GM19328 (cell line): ENCODE data around the gene SLC5A3.

Experiments
- ATAC-seq: cut with Tn5 transposase; IDR thresholded peaks from one replicate; pipeline ENCODE4 v1.9.1; 2021; ENCODE audit warnings: mild to moderate bottlenecking, moderate library complexity; ENCODE audit not compliant: unreplicated experiment

SLC5A3 gene

DNA sequence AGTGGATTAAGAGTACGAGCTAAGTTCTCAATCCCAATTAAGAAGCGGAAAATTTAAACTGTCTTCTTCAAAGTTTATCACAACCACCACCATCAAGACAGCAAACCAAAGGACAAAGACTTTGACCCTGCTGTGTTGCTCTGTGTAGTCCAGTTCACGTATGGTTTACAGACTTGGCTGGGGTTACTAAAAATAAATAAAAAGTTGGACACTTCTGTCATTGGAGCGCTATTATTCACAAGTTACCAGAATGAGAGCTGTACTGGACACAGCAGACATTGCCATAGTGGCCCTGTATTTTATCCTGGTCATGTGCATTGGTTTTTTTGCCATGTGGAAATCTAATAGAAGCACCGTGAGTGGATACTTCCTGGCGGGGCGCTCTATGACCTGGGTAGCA lies 21.6 kb downstream of the SLC5A3 start:
- ATAC-seq, result no peak

DNA sequence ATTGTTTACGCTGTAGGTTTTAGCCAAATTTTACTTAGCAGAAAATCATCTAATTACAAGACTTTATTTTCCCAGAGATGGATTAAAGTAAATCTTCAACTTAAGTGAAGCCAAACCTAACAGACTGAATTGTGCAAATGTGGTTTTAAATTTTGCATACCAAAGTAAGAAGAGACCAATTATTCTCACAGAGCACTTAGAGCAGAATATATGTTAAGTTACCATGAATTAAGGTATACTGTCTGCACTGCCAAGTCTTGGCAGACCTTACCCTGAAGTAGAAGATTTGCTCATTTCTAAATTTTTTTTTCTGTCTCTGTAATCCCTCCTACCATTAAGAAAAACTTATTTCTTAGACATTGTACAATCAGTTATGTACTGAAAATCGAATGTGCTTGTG lies 24.1 kb downstream of the SLC5A3 start:
- no peak for ATAC-seq

DNA sequence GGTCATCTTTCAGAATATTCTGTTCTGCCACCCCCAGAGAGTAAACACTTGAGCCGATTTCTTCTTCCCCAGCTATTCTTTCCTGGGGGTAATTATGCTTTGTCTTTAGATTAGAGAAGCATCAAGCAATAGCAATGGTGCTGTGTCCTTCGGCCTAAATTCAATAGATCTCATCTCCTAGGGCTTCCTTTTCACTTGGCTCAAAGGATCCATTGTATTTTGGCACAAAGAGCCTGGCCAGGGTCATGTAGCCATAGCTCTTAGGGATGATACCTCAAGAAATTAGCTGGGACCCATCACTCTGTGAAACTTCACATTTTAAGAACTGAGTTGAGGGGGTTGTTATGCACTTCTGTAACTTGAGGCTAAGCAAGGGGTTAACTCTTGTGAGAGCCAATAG lies 27.0 kb downstream of the SLC5A3 start:
- no peak for ATAC-seq

DNA sequence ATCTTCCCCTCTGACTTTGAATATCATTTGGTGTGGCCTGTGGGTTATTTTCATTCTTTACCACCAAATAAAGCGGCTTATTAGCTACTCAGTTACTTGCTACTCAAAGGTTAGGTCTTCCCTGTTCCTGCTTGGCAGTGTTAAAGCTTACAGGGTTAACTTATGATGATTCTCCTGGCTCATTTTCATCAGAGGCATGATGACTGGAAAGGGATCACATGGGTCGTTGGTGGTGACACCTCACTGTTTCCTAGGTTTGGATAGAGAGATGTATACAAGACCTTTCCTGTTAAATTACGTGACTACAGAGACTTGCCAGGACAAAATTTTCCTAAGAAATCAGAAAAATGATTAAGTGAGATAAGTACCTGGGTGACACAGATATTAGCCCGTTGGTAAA lies 27.4 kb downstream of the SLC5A3 start:
- no peak for ATAC-seq

DNA sequence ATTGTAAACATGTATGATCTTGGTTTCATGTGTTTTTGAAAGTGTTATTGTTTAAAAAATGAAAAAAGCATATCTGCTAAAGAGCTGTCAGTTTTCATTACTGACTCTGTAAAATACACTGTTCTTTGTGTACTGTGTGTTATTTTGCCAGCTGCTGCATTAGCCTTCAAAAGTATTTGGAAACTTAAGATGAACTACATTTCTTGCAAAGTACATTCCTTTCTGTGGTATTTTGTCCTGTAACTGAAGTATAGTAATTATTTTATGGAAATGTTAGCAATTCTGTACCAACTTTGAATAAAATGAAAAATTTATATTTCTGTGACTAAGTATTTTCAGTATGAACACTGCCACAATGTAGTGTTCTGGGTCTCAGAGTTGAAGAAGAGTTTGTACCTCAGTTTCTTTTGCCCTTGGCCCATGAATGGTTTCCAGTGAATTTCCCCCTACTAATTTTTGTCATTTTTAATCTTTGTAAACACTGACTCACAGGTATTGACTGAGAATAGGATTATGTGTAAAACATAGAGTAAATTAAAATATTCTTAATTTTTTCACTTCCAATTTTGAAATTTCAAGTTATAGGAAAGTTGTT lies 32.7 kb downstream of the SLC5A3 start:
- no peak for ATAC-seq

DNA sequence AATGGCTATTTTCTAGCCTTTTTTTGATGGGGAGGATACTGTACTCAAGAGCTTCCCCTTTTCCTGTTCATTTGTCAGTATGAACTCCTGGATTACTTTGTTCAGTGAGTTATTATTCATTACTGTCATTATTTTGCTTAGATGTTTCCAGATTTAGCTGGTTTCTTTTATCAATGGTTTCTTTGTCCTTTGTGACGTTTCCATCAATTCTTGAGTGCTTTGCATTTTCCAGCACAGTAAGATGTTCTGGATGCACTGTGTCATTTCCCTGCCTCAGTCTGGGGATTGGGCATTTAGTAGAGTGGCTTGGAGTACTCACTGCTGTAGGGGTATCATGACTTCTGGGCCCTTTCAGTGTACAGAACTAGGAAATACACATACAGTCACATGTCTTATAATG lies 34.2 kb downstream of the SLC5A3 start:
- ATAC-seq, result no peak

DNA sequence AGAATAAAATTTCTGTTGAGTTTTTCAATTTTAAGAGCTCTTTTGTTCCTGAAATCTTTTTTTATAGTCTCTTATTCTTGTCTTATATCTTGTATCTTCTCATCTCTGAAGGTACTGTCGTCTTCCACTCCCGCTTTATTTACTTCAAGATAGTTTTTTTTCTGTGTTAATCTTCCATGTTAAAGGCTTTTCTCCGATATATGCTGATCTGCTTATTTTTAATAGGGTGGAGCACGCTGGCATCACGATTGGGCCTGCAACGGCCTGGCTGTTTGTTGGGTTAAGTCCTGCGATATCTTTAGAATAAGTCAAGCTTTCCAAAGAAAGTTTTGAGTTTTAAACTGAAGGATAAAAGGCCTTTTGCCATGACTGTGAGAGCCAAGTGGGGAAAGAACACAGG lies 35.7 kb downstream of the SLC5A3 start:
- ATAC-seq, result no peak

DNA sequence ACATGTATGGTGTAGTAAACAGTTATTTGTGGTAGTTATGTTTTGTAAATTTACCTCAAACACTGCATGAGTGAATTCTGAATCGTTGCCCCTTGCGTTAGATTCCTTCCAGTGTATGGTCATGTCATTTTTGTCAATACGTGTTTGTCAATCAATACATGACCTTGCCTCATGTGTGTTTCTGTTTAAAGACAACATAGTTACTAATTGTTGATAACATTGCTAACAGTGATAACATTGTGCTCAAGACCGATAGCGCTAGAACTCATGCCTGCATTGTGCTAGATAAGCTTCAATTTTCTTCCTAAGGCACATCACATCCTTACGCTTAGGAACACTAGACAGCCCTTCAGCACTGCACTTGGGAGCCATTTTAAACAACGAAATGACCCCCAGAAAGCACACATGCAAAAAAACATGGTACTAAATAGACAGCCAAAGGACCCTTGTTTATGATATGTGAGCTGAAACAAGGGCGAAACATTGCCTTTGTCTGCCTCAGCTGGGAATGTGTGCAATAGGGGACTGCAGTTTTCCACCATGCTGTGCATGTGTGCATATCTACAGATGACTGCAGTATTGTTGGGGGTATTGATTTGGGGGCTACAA lies 37.3 kb downstream of the SLC5A3 start:
- no peak for ATAC-seq

DNA sequence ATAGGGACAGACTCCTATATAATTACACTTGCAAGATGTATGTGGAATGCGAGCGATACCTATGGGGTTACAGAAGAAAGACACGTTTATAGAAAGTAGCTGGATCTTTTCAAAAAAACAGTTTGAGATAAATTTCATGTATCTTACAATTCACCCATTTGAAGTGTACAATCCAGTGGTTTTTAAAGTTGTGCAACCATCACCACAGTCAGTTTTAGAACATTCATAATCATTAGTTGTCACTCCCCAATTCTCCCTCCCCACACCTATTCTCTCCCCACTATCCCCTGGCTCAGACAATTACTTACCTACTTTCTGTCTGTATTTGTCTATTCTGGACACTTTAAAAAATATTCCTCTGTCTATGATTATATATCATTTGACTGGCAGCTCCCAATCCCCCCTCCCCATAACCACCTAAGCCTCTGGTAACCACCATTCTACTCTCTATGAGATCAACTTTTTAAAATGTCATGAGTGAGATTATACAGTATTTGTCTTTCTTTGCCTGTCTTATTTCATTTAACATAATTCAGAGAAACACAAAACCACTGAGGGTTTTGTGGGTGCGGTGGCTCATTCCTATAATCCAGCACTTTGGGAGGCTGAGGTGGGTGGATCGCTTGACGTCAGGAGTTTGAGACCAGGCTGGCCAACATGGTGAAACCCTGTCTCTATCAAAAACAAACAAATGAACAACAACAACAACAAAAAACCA lies 39.1 kb downstream of the SLC5A3 start:
- ATAC-seq, result no peak

DNA sequence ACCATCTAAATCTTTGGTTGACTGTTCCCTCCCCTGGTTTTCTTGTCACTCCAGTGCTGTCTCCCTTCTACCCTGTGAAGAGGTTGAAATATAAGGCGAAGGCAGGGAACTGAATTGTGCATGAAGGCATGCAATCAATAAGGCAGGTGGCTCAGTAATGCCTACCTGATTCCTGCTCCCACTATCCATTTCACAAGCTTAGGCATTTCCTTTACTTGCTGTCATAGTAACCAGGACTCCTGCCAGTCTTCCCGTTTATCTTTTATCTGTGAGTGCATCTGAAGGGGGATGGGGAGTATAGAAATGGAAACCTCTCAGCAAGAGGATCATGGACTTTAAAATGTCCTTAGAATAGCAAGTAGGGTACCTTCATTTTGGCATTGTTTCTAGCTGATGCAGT lies 40.5 kb downstream of the SLC5A3 start:
- ATAC-seq, result no peak

DNA sequence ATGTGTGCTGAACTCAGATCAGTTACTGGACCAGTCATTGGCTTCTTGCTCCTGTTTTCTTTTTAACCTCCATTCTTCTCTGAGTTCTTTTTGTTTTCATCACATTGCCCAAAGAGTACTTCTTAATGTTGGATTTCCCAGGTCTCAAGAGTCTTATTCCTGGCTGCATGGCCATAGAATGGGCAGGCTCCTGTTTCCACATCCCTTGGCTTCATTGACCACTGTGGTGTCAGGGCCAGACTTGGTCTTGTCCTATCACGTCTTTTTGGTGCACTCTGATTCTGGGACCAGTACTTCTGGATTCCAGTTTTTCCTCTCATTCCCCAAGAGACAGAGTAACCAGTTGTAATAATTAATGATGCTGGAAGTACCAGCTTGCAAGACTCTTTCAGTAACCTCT lies 41.8 kb downstream of the SLC5A3 start:
- ATAC-seq, result no peak

DNA sequence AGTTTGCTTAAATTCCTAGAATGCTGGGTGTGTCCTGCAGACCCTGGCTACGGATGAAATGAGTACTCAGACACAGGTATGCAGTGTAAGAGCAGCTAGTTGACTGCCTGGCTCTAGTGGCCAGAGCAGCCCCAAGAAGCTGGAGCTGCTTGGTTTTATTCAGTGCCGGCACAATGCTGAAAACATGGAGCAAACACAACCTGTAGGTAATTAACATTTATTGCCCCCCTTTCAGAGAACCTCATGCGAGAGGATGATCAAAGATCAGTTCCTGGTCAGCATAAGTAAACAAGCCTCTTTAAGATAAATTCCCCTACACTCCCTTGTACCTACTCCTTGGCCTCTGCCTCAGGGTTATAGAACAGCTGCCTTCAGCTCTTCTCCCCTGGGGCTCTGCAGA lies 43.2 kb downstream of the SLC5A3 start:
- ATAC-seq, result no peak

DNA sequence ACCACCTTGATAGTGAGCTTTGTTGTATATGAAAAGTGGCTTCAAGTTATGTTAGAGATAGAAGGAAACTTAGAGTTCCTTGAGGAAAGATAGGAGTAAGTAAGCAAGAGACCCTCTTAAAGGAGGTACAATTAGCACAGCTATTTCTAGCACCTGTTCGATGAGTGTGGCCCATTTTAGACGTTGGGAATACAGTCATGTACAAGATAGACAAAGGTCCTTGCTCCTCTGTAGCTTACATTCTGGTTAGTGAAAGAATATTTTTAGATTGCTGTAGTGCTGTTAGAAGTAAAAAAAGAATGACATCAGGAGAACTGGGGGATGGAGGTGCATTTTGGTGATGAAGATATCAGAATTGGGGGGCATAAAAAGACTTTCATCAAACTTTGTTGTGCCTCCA lies 47.5 kb downstream of the SLC5A3 start:
- ATAC-seq, result no peak

DNA sequence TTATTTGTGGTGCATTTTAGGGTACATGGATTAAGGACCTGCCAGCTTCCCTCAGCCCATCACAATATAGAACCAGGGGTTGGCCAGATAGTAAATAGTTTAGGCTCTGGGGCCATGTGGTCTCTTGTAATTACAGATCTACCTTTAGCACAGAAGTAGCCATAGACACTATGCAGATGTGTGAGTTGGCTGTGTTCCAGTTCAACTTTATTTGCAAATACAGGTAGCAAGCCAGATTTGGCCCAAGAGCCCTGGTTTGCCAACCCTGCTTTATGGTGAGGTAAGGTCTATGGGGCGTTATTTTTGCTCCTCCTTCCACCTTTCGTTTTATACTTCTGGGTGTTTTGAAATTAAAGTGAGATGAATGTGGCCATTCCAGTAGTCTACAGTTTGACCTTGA lies 48.7 kb downstream of the SLC5A3 start:
- ATAC-seq, result no peak
